CD8-positive, alpha-beta memory T cell (primary cell): ENCODE measurements around the gene DCDC1. TPM values are rescaled to one million over a fixed set of nuclear protein-coding genes. Genes with fewer than 3 reads are reported as not detected.

ENCODE experiments used
- CTCF ChIA-PET: fragments of 350-600 bp; sonication (Branson Sonifier 250); formaldehyde crosslinking; loops from one replicate; lab custom pipeline; 2021; ENCODE audit warnings: antibody characterized with exemption; lab: Charles Lee
- POLR2A ChIA-PET: fragments of 350-600 bp; sonication (Branson Sonifier 250); formaldehyde crosslinking; loops from one replicate; lab custom pipeline; 2021; ENCODE audit warnings: antibody characterized with exemption; lab: Charles Lee
- DNase-seq, 5 donors: peaks; one replicate each; pipeline versions ENCODE4 v3.0.0 to v3.0.0-alpha.2; 2020 to 2022; ENCODE audit warnings: mixed read lengths in 1 of 5
- H3K27ac ChIP-seq: one replicate; pipeline ENCODE4 v1.7.0; 2013; ENCODE audit warnings: low read depth, mild to moderate bottlenecking, low read length, moderate library complexity
- H3K27me3 ChIP-seq: 2 replicates; pipeline ENCODE4 v1.7.0; 2013; ENCODE audit warnings: low read length, mild to moderate bottlenecking; ENCODE audit not compliant: insufficient read depth, poor library complexity, severe bottlenecking
- H3K36me3 ChIP-seq: 2 replicates; pipeline ENCODE4 v1.7.0; 2013; ENCODE audit warnings: mild to moderate bottlenecking, low read length, moderate library complexity; ENCODE audit not compliant: insufficient read depth
- H3K4me1 ChIP-seq: 2 replicates; pipeline ENCODE4 v1.7.0; 2013; ENCODE audit warnings: mild to moderate bottlenecking, low read length, moderate library complexity; ENCODE audit not compliant: insufficient read depth
- H3K4me3 ChIP-seq: 2 replicates; pipeline ENCODE4 v1.7.0; 2013; ENCODE audit warnings: mild to moderate bottlenecking, low read length
- H3K9me3 ChIP-seq: 2 replicates; pipeline ENCODE4 v1.7.0; 2013; ENCODE audit warnings: mild to moderate bottlenecking, low read length
- H3K27ac Mint-ChIP-seq, 8 donors: one replicate each; pipeline ENCODE4 v1.8.0; 2020 to 2021; ENCODE audit warnings: mixed read lengths in 8 of 8, mild to moderate bottlenecking in 6 of 8, inconsistent platforms in 3 of 8, moderate library complexity in 3 of 8
- H3K27me3 Mint-ChIP-seq, 2 donors: one replicate each; pipeline ENCODE4 v1.8.0; 2020 to 2021; ENCODE audit warnings: mixed read lengths in 2 of 2, mild to moderate bottlenecking in 1 of 2, moderate library complexity in 1 of 2
- H3K36me3 Mint-ChIP-seq, 3 donors: one replicate each; pipeline ENCODE4 v1.8.0; 2020 to 2021; ENCODE audit warnings: mixed read lengths in 3 of 3, inconsistent platforms in 1 of 3, mild to moderate bottlenecking in 1 of 3
- H3K4me1 Mint-ChIP-seq, 3 donors: one replicate each; pipeline ENCODE4 v1.8.0; 2020 to 2021; ENCODE audit warnings: mixed read lengths in 3 of 3, inconsistent platforms in 1 of 3, mild to moderate bottlenecking in 1 of 3
- H3K4me3 Mint-ChIP-seq, 7 donors: one replicate each; pipeline ENCODE4 v1.8.0; 2020 to 2021; ENCODE audit warnings: mixed read lengths in 7 of 7, mild to moderate bottlenecking in 6 of 7, moderate library complexity in 4 of 7, inconsistent platforms in 2 of 7
- H3K9me3 Mint-ChIP-seq, 5 donors: one replicate each; pipeline ENCODE4 v1.8.0; 2020 to 2022; ENCODE audit warnings: mixed read lengths in 5 of 5, mild to moderate bottlenecking in 3 of 5, moderate library complexity in 2 of 5, inconsistent platforms in 1 of 5
- polyA plus RNA-seq: library from polyadenylated mRNA; unstranded; fragments of 300-500 nt; fragmentation: Illumina TruSeq; gene quantifications from one replicate; pipeline ENCODE4 v1.2.3, GENCODE V29; 2021
- total RNA-seq, 2 experiments: library from RNA; stranded (reverse); gene quantifications; one replicate each; pipeline ENCODE4 v1.2.3, GENCODE V29; 2021

Gene DCDC1
- total and polyA plus RNA-seq, 3 experiments from 2014 or later = 0.07 to 0.15 TPM; not detected in 1

- H3K9me3 Mint-ChIP-seq = peaks cover 0 to 1% (median 0%) of the 10 kb centered on the region in 5 donors
- no peak overlapping the region for H3K27ac ChIP-seq
- no peaks in the 10 kb centered on the region for H3K27me3 Mint-ChIP-seq
Observed at GRCh38 chr11:30860146-30860545, 509.4 kb downstream of the DCDC1 start.

GRCh38 chr11:30859669-30860068 is 509.9 kb downstream of the DCDC1 start:
- CTCF ChIA-PET = no interaction called here
- Mint-ChIP-seq H3K27ac (no peak overlapping the region), H3K4me3 (no peak overlapping the region)

More at GRCh38 chr11:30860146-30860545, 509.4 kb downstream of the DCDC1 start:
- ChIA-PET POLR2A (no interaction called here), CTCF (no interaction called here)
- H3K36me3 Mint-ChIP-seq = no peaks in the 10 kb centered on the region
- H3K27ac Mint-ChIP-seq = no peak overlapping the region
- no peak overlapping the region for H3K4me3 ChIP-seq
- no peak for DNase-seq
- no peaks in the 10 kb centered on the region for H3K4me1 ChIP-seq
- no peaks in the 10 kb centered on the region for H3K4me1 Mint-ChIP-seq
- no peak overlapping the region for H3K4me3 Mint-ChIP-seq
- no peaks in the 10 kb centered on the region for H3K27me3 ChIP-seq
- no peaks in the 10 kb centered on the region for H3K9me3 ChIP-seq
- no peaks in the 10 kb centered on the region for H3K36me3 ChIP-seq

GRCh38 chr11:30855383-30856006 is 514.0 kb downstream of the DCDC1 start:
- Histone ChIP-seq H3K27ac (no peak overlapping the region), H3K4me1 (no peaks in the 10 kb centered on the region), H3K9me3 (no peaks in the 10 kb centered on the region), H3K36me3 (no peaks in the 10 kb centered on the region), H3K4me3 (no peak overlapping the region), H3K27me3 (no peaks in the 10 kb centered on the region)
- Mint-ChIP-seq H3K4me1 (no peaks in the 10 kb centered on the region), H3K4me3 (no peak overlapping the region), H3K27ac (no peak overlapping the region), H3K36me3 (no peaks in the 10 kb centered on the region), H3K9me3 (peaks cover 0 to 4% (median 0%) of the 10 kb centered on the region in 5 donors), H3K27me3 (no peaks in the 10 kb centered on the region)
- POLR2A ChIA-PET = no interaction called here
- DNase-seq = no peak
- CTCF ChIA-PET = no interaction called here

More at GRCh38 chr11:30859669-30860068, 509.9 kb downstream of the DCDC1 start:
- POLR2A ChIA-PET = no interaction called here
- H3K27ac ChIP-seq = no peak overlapping the region
- H3K36me3 Mint-ChIP-seq = no peaks in the 10 kb centered on the region
- H3K27me3 ChIP-seq = no peaks in the 10 kb centered on the region
- no peaks in the 10 kb centered on the region for H3K4me1 ChIP-seq
- no peaks in the 10 kb centered on the region for H3K9me3 Mint-ChIP-seq
- H3K4me3 ChIP-seq = no peak overlapping the region
- H3K4me1 Mint-ChIP-seq = no peaks in the 10 kb centered on the region
- no peaks in the 10 kb centered on the region for H3K36me3 ChIP-seq
- no peaks in the 10 kb centered on the region for H3K27me3 Mint-ChIP-seq
- H3K9me3 ChIP-seq = no peaks in the 10 kb centered on the region
- no peak for DNase-seq

GRCh38 chr11:30853439-30853838 is 516.1 kb downstream of the DCDC1 start:
- no peak overlapping the region for H3K27ac ChIP-seq
- Mint-ChIP-seq H3K27ac (no peak overlapping the region), H3K4me1 (no peaks in the 10 kb centered on the region), H3K9me3 (peaks cover 0 to 4% (median 2%) of the 10 kb centered on the region in 5 donors), H3K4me3 (no peak overlapping the region), H3K27me3 (no peaks in the 10 kb centered on the region), H3K36me3 (no peaks in the 10 kb centered on the region)
- H3K9me3 ChIP-seq = no peaks in the 10 kb centered on the region
- CTCF ChIA-PET = no interaction called here
- POLR2A ChIA-PET = no interaction called here
- no peaks in the 10 kb centered on the region for H3K4me1 ChIP-seq
- no peaks in the 10 kb centered on the region for H3K27me3 ChIP-seq
- no peaks in the 10 kb centered on the region for H3K36me3 ChIP-seq
- H3K4me3 ChIP-seq = no peak overlapping the region
- DNase-seq = no peak

- Histone ChIP-seq H3K36me3 (no peaks in the 10 kb centered on the region), H3K27me3 (no peaks in the 10 kb centered on the region), H3K4me1 (no peaks in the 10 kb centered on the region), H3K4me3 (no peak overlapping the region), H3K9me3 (no peaks in the 10 kb centered on the region), H3K27ac (no peak overlapping the region)
- CTCF ChIA-PET = no interaction called here
- POLR2A ChIA-PET = no interaction called here
- Mint-ChIP-seq H3K36me3 (no peaks in the 10 kb centered on the region), H3K27ac (no peak overlapping the region), H3K27me3 (no peaks in the 10 kb centered on the region), H3K4me3 (no peak overlapping the region), H3K4me1 (no peaks in the 10 kb centered on the region), H3K9me3 (peaks cover 0 to 6% (median 4%) of the 10 kb centered on the region in 5 donors)
- DNase-seq = no peak
Observed at GRCh38 chr11:30852645-30853044, 516.9 kb downstream of the DCDC1 start.

GRCh38 chr11:30852091-30852490 is 517.4 kb downstream of the DCDC1 start:
- Histone ChIP-seq H3K9me3 (no peaks in the 10 kb centered on the region), H3K27me3 (no peaks in the 10 kb centered on the region), H3K4me3 (no peak overlapping the region), H3K36me3 (no peaks in the 10 kb centered on the region), H3K4me1 (no peaks in the 10 kb centered on the region), H3K27ac (no peak overlapping the region)
- CTCF ChIA-PET = no interaction called here
- Mint-ChIP-seq H3K4me1 (no peaks in the 10 kb centered on the region), H3K9me3 (peaks cover 0 to 10% (median 4%) of the 10 kb centered on the region in 5 donors), H3K4me3 (no peak overlapping the region), H3K27ac (no peak overlapping the region), H3K27me3 (no peaks in the 10 kb centered on the region), H3K36me3 (no peaks in the 10 kb centered on the region)
- POLR2A ChIA-PET = no interaction called here
- no peak for DNase-seq

- ChIA-PET POLR2A (no interaction called here), CTCF (no interaction called here)
- peaks cover 0 to 2% of the 10 kb centered on the region in 2 donors for H3K27me3 Mint-ChIP-seq
- H3K4me3 Mint-ChIP-seq = no peak overlapping the region
- H3K27ac Mint-ChIP-seq = no peak overlapping the region
- no peaks in the 10 kb centered on the region for H3K36me3 Mint-ChIP-seq
- H3K9me3 ChIP-seq = no peaks in the 10 kb centered on the region
- no peaks in the 10 kb centered on the region for H3K36me3 ChIP-seq
- no peak for DNase-seq
- H3K4me1 Mint-ChIP-seq = no peaks in the 10 kb centered on the region
- no peak overlapping the region for H3K27ac ChIP-seq
- H3K27me3 ChIP-seq = no peaks in the 10 kb centered on the region
- no peak overlapping the region for H3K4me3 ChIP-seq
- peaks cover 3 to 24% (median 4%) of the 10 kb centered on the region in 5 donors for H3K9me3 Mint-ChIP-seq
- no peaks in the 10 kb centered on the region for H3K4me1 ChIP-seq
Observed at GRCh38 chr11:30837252-30837651, 532.3 kb downstream of the DCDC1 start.

GRCh38 chr11:30832831-30833230 is 536.7 kb downstream of the DCDC1 start:
- Mint-ChIP-seq H3K4me1 (no peaks in the 10 kb centered on the region), H3K36me3 (no peaks in the 10 kb centered on the region), H3K4me3 (no peak overlapping the region), H3K27me3 (peaks cover 0 to 3% of the 10 kb centered on the region in 2 donors), H3K27ac (peak overlapping the region in 1 of 8 donors; percentile 15), H3K9me3 (peaks cover 2 to 24% (median 3%) of the 10 kb centered on the region in 5 donors)
- H3K4me1 ChIP-seq = no peaks in the 10 kb centered on the region
- H3K27ac ChIP-seq = no peak overlapping the region
- CTCF ChIA-PET = no interaction called here
- no peak for DNase-seq
- POLR2A ChIA-PET = no interaction called here
- no peaks in the 10 kb centered on the region for H3K9me3 ChIP-seq
- no peaks in the 10 kb centered on the region for H3K27me3 ChIP-seq
- H3K4me3 ChIP-seq = no peak overlapping the region
- H3K36me3 ChIP-seq = no peaks in the 10 kb centered on the region
